ENCODE results near the gene KCNN3.

The KCNN3 gene

DNA sequence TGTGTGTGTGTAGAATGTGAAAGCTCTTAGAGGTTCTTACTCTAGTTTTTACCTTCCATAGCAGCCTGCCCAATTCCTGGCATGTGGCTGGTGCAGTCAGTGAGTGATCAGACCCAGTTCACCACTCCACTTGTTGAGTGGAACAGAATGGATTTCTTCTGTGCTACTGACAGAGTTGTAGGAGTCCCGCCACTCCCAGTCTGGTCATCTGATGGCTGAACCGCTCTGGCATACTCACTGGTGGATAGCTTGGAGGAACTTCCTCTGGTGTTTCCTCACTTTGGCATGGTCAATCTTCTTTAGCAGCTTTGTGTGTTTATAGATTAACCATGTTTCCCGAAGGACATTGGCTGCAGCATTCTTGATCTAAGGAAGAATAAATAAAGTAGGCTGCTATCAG, 155.4 kb downstream of the KCNN3 start (continued):
- TF ChIP-seq ZNF354C (tag by site-specific recombination; IDR thresholded peaks at IDR 0.05; ENCODE audit: borderline replicate concordance, low read depth) (no peak), SCRT1 (tag by site-specific recombination; IDR thresholded peaks at IDR 0.05; ENCODE audit: borderline replicate concordance) (peak; percentile 70; the same call in 1 of the 2 replicates), ZNF600 (tag by site-specific recombination; IDR thresholded peaks at IDR 0.05) (peak; percentile 68), ZFP41 (tag by site-specific recombination; IDR thresholded peaks at IDR 0.05; ENCODE audit: borderline replicate concordance) (no peak)
- TF ChIP-seq, protein P1, sequence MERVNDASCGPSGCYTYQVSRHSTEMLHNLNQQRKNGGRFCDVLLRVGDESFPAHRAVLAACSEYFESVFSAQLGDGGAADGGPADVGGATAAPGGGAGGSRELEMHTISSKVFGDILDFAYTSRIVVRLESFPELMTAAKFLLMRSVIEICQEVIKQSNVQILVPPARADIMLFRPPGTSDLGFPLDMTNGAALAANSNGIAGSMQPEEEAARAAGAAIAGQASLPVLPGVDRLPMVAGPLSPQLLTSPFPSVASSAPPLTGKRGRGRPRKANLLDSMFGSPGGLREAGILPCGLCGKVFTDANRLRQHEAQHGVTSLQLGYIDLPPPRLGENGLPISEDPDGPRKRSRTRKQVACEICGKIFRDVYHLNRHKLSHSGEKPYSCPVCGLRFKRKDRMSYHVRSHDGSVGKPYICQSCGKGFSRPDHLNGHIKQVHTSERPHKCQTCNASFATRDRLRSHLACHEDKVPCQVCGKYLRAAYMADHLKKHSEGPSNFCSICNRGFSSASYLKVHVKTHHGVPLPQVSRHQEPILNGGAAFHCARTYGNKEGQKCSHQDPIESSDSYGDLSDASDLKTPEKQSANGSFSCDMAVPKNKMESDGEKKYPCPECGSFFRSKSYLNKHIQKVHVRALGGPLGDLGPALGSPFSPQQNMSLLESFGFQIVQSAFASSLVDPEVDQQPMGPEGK (tag by site-specific recombination; IDR thresholded peaks at IDR 0.05) = no peak
- TF ChIP-seq, protein P2, sequence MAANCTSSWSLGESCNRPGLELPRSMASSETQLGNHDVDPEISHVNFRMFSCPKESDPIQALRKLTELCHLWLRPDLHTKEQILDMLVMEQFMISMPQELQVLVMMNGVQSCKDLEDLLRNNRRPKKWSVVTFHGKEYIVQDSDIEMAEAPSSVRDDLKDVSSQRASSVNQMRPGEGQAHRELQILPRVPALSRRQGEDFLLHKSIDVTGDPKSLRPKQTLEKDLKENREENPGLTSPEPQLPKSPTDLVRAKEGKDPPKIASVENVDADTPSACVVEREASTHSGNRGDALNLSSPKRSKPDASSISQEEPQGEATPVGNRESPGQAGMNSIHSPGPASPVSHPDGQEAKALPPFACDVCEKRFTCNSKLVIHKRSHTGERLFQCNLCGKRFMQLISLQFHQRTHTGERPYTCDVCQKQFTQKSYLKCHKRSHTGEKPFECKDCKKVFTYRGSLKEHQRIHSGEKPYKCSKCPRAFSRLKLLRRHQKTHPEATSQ (tag by site-specific recombination; IDR thresholded peaks at IDR 0.05) = no peak

DNA sequence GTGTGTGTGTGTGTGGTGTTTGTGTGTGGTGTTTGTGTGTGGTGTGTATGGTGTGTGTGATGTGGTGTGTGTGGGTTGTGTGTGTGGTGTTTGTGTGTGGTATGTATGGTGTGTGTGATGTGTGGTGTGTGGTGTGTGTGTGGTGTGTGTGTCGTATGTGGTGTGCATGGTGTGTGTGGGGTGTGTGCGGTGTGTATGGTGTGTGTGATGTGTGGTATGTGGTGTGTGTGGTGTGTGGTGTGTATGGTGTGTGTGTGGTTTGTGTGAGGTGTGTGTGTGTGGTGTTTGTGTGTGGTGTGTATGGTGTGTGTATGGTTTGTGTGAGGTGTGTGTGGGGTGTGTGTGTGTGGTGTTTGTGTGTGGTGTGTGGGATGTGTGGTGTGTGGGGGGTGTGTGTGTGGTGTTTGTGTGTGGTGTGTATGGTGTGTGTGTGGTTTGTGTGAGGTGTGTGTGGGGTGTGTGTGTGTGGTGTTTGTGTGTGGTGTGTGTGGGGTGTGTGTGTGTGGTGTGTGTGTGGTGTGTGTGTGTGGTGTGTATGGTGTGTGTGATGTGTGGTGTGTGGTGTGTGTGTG, 155.9 kb downstream of the KCNN3 start:
- ChIA-PET POLR2A (no interaction called here), CTCF (interaction anchor here (1.2 kb wide), 1 partner anchor 15 kb away, joined by 3 read pairs; no protein-coding TSS in a partner anchor)
- peaks cover 0 to 5% of the 10 kb centered on the region in 2 experiments; a peak in 1 of 3 replicates for H3K36me3 ChIP-seq (ENCODE audit: control insufficient read depth in 2 of 2, insufficient read depth in 1 of 2, low read length in 2 of 2)
- H3K27ac ChIP-seq (ENCODE audit: extremely low read depth, low read depth, low read length) = no peak overlapping the region
- no peaks in the 10 kb centered on the region for H3K9me3 ChIP-seq (ENCODE audit: control insufficient read depth, insufficient read depth, low read depth, low read length)
- no peak overlapping the region for H3K4me3 ChIP-seq (ENCODE audit: low read depth, low read length)
- no peaks in the 10 kb centered on the region for H3K4me1 ChIP-seq (ENCODE audit: control insufficient read depth, insufficient read depth, low read length)
- TF ChIP-seq ZNF785 (tag by site-specific recombination; IDR thresholded peaks at IDR 0.05) = peak; percentile 66; the same call in 1 of the 2 replicates
- TF ChIP-seq MEIS1 (CRISPR knock-in tag; IDR thresholded peaks at IDR 0.05; ENCODE audit: borderline replicate concordance) = no peak
- no peak for TF ChIP-seq ZNF114 (tag by site-specific recombination; IDR thresholded peaks at IDR 0.05)
- TF ChIP-seq GLIS1 (tag by site-specific recombination; IDR thresholded peaks at IDR 0.05) = no peak
- TF ChIP-seq ZBTB1 (tag by site-specific recombination; IDR thresholded peaks at IDR 0.05) = no peak
- no peak for TF ChIP-seq ZNF776 (tag by site-specific recombination; IDR thresholded peaks at IDR 0.05; ENCODE audit: borderline replicate concordance)
- TF ChIP-seq ZNF239 (tag by site-specific recombination; IDR thresholded peaks at IDR 0.05) = 0 out of 2 replicates have a peak, but pooled peaks have one; percentile 18
- no peak for TF ChIP-seq ZNF133 (tag by site-specific recombination; IDR thresholded peaks at IDR 0.05)
- TF ChIP-seq, protein P3, sequence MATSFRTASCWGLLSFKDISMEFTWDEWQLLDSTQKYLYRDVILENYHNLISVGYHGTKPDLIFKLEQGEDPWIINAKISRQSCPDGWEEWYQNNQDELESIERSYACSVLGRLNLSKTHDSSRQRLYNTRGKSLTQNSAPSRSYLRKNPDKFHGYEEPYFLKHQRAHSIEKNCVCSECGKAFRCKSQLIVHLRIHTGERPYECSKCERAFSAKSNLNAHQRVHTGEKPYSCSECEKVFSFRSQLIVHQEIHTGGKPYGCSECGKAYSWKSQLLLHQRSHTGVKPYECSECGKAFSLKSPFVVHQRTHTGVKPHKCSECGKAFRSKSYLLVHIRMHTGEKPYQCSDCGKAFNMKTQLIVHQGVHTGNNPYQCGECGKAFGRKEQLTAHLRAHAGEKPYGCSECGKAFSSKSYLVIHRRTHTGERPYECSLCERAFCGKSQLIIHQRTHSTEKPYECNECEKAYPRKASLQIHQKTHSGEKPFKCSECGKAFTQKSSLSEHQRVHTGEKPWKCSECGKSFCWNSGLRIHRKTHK (tag by site-specific recombination; IDR thresholded peaks at IDR 0.05) = no peak
- TF ChIP-seq SP3 (tag by site-specific recombination; IDR thresholded peaks at IDR 0.05) = no peak
- TF ChIP-seq, protein P4, sequence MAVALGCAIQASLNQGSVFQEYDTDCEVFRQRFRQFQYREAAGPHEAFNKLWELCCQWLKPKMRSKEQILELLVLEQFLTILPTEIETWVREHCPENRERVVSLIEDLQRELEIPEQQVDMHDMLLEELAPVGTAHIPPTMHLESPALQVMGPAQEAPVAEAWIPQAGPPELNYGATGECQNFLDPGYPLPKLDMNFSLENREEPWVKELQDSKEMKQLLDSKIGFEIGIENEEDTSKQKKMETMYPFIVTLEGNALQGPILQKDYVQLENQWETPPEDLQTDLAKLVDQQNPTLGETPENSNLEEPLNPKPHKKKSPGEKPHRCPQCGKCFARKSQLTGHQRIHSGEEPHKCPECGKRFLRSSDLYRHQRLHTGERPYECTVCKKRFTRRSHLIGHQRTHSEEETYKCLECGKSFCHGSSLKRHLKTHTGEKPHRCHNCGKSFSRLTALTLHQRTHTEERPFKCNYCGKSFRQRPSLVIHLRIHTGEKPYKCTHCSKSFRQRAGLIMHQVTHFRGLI (tag by site-specific recombination; IDR thresholded peaks at IDR 0.05) = no peak
- TF ChIP-seq, protein P5, sequence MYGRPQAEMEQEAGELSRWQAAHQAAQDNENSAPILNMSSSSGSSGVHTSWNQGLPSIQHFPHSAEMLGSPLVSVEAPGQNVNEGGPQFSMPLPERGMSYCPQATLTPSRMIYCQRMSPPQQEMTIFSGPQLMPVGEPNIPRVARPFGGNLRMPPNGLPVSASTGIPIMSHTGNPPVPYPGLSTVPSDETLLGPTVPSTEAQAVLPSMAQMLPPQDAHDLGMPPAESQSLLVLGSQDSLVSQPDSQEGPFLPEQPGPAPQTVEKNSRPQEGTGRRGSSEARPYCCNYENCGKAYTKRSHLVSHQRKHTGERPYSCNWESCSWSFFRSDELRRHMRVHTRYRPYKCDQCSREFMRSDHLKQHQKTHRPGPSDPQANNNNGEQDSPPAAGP (tag by site-specific recombination; IDR thresholded peaks at IDR 0.05) = no peak
- TF ChIP-seq ZNF184 (tag by site-specific recombination; IDR thresholded peaks at IDR 0.05) = no peak
- 0 out of 2 replicates have a peak, but pooled peaks have one; percentile 48 for TF ChIP-seq ZNF670 (tag by site-specific recombination; IDR thresholded peaks at IDR 0.05; ENCODE audit: low read depth)
- TF ChIP-seq ZNF707 (tag by site-specific recombination; IDR thresholded peaks at IDR 0.05) = peak; percentile 32; the same call in 1 of the 2 replicates
- TF ChIP-seq EGR2 (tag by site-specific recombination; IDR thresholded peaks at IDR 0.05; ENCODE audit: low read depth) = peak; percentile 40; the same call in 1 of the 2 replicates
- TF ChIP-seq KLF1 (tag by site-specific recombination; IDR thresholded peaks at IDR 0.05) = no peak
- TF ChIP-seq ZNF391 (tag by site-specific recombination; IDR thresholded peaks at IDR 0.05; ENCODE audit: borderline replicate concordance, low read depth) = no peak
- TF ChIP-seq, protein P6, sequence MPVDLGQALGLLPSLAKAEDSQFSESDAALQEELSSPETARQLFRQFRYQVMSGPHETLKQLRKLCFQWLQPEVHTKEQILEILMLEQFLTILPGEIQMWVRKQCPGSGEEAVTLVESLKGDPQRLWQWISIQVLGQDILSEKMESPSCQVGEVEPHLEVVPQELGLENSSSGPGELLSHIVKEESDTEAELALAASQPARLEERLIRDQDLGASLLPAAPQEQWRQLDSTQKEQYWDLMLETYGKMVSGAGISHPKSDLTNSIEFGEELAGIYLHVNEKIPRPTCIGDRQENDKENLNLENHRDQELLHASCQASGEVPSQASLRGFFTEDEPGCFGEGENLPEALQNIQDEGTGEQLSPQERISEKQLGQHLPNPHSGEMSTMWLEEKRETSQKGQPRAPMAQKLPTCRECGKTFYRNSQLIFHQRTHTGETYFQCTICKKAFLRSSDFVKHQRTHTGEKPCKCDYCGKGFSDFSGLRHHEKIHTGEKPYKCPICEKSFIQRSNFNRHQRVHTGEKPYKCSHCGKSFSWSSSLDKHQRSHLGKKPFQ (tag by site-specific recombination; IDR thresholded peaks at IDR 0.05) = peak; percentile 93
- TF ChIP-seq ZNF248 (tag by site-specific recombination; IDR thresholded peaks at IDR 0.05) = no peak
- TF ChIP-seq ZFHX2 (tag by site-specific recombination; conservative IDR thresholded peaks at IDR 0.05) = peak; percentile 41; the same call in 1 of the 2 replicates
- TF ChIP-seq KLF10 (tag by site-specific recombination; IDR thresholded peaks at IDR 0.05) = no peak
